ENCODE measurements around the gene POMT1.
"Not testable (repeated sequence)": the region's sequence is repeated elsewhere in the genome, so short reads cannot be mapped to it uniquely, and the experiment has no call there.

POMT1 gene

DNA sequence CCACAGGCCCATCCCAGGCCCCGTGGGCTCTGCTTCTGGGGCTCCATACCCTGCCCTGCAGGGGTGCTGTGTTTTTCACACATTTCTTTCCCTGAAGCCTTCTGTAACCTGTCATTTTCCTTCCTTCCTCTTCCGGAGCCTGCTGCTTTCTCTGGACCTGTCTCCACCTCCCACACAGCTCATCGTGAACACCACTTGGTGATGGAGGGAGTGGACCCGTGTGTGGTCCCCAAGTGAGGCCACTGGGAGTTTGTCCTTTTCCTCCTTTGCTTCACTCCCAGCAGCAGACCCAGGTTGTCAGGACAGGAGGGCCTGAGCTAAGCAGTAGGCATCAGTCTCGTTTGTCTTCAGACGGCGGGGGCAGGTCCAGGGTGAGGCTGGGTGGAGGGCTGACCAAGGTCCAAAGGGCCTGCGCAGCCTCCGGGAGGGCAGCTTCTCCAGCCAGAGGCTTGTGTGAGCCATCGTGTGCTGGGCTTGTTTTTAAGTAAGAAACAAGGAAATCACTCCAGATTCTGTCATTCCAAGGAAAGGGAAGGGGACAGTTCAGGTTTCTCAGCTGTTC is 5.8 kb upstream of the POMT1 start:
- no peak for DNase-seq

DNA sequence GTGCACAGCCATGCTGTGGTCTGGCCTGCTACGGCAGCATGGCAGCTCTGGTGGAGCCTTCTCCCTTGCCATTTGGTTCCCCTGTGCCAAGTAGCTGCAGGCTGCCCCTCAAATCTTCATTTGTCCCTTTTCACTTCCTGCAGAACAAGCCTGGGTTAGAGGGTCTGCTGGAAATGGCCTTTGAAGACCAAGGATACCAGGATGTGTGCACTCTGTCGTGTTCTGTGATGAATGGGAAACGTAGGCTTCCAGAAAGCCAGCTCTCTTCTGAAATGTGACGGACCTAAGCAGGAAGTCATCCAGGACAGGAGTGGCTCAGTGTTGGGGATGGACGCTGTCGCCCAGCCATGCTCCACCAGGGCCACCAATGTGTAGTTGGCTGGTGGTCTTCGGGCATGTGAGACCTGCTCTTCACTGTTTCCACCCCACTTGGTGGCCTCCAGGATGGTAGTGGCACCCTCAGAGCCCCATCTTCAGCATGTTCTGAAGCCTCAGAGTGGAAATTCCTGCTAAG is 3.4 kb upstream of the POMT1 start:
- DNase-seq: no peak

DNA sequence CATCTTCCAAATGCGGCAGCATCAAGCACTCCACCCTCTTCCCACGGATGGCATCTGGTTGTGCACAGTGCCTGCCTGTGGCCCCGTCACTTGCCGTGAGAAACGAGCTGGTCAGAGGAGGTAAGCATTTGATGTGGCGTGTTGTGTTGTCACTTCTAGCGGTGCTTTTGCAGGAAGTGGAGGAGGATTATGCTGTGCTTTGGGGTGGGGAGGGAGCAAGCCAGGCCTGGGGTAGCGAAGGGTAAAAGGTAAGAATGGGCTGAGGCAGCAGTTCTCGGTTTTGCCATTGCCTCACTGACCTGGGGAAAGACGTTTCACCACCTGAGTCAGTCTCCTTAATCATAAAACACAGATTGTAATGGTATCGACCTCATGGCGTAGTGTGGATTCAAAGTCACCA is 2.3 kb upstream of the POMT1 start:
- DNase-seq: no peak

DNA sequence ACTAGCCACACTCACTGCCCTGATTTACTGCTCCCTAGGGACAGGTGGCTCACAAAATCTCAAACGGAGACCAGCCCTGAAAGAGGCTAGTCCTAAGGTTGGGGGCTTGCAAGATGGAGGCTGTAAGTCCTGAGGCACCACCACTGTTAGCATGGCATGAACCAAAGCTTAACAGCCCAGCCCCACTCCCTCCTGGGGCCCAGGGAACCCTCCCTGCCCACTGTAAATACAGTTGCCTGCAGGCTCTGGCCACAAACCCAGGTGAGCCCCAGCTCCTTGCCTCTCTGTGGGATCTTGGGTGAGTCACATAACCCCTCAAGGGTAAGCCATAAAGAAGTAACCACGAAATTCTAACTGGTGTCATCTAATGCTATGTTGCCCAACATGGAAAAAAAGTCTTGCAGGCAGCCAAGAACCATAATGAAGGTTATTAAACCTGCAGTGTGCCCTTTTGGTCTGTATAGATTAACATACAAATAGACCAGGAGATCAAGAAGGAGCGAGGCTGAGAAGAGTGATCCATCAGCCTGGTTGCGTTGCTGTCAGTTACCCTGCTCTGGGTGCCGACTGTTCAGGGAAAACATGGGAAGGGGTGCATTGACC is 1.7 kb upstream of the POMT1 start:
- DNase-seq: peak in 1 of 3 experiments; percentile 42

DNA sequence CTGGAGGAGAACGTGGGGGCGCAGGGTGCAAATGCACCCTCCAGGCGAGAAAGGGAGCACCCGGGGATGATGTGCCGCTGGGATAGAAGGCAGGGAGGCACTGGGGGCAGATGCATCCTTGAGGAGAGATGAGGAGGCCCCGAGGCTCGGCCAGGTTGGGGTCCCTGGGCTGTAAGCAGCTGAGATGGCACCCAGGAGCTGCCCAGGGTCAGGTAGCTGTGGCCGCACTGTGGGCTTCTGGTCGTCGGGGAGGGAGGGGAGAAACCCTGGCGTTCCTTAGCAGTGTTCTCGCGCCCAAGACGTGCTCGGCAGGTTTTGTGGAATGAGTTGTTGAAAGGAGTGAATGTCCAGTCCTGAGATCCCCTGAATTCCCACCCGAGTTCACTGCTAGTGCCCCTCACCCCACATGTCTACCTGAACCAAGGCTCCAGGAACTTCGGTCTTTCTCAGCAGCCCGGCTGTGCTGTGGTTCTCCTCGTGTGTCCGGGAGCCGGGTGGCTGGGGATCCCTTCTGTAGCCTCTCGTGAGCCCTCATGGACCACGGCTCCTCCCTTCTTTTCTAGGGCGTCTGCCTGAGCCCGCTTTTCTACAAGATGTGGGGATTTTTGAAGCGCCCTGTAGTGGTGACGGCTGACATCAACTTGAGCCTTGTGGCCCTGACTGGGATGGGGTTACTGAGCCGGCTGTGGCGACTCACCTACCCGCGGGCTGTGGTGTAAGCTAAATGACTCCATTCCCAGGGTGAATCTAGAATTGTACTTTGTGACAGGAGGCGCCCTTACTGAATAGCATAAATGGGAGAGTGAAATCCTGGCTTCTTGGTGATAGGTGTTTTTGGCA is 1.1 kb downstream of the POMT1 start:
- DNase-seq: no peak

GRCh38 chr9:131505012-131505411 is 2.3 kb downstream of the POMT1 start:
- no peak for DNase-seq

- DNase-seq: no peak
Measured at GRCh38 chr9:131511416-131511815, 8.7 kb downstream of the POMT1 start.

DNA sequence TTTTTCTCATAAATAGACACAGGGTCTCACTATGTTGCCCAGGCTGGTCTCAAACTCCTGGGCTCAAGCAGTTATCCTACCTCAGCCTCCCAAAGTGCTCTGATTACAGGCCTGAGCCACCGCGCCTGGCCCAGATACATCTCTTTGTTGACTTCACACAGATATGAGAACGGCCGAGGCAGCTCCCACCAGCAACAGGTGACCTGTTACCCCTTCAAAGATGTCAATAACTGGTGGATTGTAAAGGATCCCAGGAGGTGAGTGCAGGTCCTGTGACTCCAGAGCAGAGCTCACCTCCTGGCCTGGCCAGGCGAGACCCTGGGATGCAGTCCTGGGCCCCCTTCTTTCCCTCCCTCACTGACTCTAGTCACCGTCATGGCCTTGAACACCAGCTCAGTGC is 9.2 kb downstream of the POMT1 start:
- no peak for DNase-seq

DNA sequence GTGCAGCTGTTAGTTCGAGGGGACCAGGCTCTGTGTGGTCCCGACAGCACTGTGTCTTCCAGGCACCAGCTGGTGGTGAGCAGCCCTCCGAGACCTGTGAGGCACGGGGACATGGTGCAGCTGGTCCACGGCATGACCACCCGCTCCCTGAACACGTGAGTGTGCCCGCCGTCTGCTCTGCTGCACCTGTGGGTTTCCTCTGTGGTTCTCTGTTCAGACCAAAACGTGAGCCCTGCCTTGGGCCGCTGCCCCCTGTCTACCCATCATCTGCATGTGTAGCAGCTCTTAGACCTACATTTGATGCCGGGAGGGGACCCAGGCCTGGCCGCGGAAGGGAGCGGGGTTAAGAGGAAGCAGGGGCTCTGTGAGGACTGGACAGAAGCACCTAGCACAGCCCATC is 10.5 kb downstream of the POMT1 start:
- no peak for DNase-seq

- DNase-seq: not testable (repeated sequence)
Measured at GRCh38 chr9:131515559-131516031, 12.9 kb downstream of the POMT1 start.

GRCh38 chr9:131516100-131516499 is 13.4 kb downstream of the POMT1 start:
- DNase-seq: no peak

DNA sequence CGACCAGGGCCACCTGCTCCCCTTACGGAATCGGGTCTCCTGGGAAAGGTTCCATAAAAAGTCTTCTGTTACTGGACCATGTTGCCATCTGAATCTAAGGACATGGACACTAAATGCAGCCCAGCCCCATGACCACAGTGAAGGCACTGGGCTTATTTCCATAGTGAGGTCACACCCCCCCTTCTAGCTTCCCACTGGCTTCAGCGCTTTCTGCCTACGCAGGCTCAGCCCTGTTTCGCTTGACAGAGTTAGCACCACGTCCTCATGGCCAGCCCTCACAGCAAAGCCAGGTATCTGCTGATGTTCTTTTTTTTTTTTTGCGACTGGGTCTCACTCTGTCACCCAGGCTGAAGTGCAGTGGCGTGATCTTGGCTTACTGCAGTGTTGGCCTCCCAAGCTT is 14.2 kb downstream of the POMT1 start:
- no peak for DNase-seq

DNA sequence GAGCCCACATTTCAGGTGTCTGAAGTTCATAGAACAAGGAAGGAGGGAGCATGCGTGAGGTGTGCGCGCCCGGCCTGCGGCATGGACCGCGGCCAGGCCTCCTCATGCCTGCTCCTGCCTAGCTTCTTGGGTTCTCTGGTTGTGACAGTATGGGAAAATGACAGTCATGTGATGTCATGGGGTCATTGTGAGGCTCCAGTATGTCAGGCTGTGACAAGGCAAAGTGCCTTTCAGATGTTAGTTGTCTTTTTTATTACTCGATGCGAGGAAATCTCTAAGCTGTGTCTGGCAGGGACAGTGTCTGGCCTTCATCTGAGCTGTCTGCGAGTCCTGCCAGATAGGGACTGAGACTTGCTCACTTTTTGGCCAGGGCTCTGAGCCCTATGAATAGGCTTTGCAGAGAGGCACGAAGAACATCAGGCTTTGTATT is 15.1 kb downstream of the POMT1 start:
- no peak for DNase-seq

- DNase-seq: no peak
Measured at GRCh38 chr9:131518553-131518952, 15.8 kb downstream of the POMT1 start.

- no peak for DNase-seq
Measured at GRCh38 chr9:131520503-131520902, 17.8 kb downstream of the POMT1 start.

GRCh38 chr9:131521203-131521602 is 18.5 kb downstream of the POMT1 start:
- no peak for DNase-seq

- DNase-seq: no peak
Measured at GRCh38 chr9:131521822-131522221, 19.1 kb downstream of the POMT1 start.

DNA sequence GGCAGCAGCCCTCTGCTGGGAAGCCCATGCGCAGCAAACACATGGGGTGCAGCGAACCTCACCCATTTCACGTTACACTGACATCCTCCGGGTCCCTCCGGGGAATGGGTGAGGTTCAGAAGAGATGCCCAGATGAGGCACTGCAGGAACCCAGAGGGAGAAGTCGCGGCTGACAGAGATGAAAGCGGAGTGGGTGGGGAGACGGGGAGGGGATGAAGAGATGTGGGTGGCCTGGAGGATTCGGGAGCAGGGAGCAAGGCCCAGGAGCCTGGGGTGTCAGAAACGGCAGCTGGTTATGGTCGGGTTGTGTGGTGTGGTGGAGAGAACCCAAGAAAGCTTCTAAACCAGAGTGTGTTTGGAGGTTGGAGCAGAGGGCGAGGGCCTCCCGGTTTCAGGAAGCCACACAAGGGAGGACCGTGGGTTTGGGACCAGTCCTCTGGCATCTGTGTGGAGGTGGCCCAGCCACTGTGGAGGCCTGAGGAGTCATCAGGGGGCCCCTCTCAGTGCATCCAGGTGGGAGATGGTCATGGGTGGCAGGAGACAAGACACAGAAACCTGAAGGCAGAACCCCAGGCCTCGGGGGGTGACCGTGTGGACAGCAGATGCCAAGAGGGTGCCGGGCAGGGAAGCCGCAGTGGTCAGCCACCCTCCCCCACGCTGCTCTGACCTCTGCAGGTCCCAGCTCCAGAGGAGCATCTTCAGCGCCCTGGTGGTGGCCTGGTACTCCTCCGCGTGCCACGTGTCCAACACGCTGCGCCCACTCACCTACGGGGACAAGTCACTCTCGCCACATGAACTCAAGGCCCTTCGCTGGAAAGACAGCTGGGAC is 19.8 kb downstream of the POMT1 start:
- no peak for DNase-seq

DNA sequence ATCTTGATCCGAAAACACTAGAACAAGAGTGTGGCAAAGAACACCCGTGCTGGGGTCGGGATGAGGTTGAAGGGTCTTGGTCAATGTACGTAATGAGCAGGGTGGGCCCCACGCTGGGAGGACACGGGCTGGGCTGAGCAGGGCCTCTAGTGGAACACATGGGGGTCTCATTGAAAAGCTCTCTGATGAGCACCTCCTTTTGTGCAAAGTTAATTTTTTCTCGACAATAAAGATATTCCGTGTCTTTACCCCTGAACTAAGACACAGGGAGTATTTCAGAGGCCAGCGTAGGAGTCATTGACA is 20.3 kb downstream of the POMT1 start:
- no peak for DNase-seq

DNA sequence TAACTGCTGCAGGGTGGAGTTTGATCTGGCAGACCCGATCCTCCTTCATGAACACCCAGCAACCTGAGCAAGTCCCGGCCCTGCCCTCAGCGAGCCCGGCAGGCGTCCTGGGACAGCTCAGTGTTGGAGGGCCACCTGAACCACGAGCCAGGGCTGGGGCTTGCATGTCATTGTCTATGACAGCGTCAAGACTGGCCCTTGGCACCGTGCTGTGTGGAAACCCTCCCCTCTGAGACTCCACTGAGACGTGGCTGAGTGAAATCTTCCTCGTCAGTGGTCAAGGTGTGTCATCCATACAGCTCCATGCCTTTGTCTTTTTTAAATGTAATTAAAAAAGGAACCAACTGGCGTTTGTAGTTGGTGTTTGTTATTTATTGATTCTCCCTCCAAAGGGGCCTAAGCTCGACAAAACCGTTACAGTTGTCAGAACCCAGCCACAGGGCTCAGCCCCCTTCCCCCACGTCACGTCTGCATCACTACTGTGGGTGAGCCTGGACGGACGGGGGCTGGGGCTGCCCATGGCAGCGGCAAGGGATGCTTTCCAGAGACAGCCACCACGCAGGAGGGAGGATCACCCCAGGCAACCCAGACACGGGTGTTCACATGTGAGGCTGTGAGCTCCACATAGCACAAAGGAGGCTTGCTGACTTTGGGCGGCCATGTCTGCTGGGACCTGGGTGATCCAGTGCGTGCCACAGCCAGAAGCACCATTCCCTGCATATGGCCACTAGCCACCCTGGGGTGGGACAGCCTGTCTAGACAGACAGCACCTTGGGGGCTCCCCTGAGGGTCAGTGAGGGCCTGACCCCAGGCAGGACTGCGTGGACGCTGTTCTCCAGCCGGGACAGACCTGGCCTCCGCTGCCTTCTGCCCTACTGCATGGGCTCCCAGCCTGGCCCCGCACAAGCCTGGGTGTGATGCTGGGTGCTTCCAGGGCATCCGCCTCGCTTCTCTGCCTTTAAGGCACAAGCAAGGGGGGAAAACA is 21.0 kb downstream of the POMT1 start:
- no peak for DNase-seq

GRCh38 chr9:131524665-131525315 is 22.1 kb downstream of the POMT1 start:
- no peak for DNase-seq
